Fibroblast of mammary gland (primary cell): ENCODE data around the gene DSTN.

ENCODE experiments used
- DNase-seq: peaks from one replicate; pipeline ENCODE4 v3.0.0-alpha.2; 2010; ENCODE audit warnings: low read depth
- H3K4me3 ChIP-seq: 2 replicates; pipeline ENCODE4 v1.5.1; 2011; ENCODE audit warnings: low read depth, mild to moderate bottlenecking, low read length, moderate library complexity; ENCODE audit not compliant: control insufficient read depth
- TF ChIP-seq, protein P1 (sequence below): conservative IDR thresholded peaks from 2 replicates; pipeline ENCODE4 v1.5.1; 2011; ENCODE audit warnings: low read depth, low read length, inconsistent platforms; ENCODE audit not compliant: control insufficient read depth, insufficient read depth

The DSTN gene

DNA sequence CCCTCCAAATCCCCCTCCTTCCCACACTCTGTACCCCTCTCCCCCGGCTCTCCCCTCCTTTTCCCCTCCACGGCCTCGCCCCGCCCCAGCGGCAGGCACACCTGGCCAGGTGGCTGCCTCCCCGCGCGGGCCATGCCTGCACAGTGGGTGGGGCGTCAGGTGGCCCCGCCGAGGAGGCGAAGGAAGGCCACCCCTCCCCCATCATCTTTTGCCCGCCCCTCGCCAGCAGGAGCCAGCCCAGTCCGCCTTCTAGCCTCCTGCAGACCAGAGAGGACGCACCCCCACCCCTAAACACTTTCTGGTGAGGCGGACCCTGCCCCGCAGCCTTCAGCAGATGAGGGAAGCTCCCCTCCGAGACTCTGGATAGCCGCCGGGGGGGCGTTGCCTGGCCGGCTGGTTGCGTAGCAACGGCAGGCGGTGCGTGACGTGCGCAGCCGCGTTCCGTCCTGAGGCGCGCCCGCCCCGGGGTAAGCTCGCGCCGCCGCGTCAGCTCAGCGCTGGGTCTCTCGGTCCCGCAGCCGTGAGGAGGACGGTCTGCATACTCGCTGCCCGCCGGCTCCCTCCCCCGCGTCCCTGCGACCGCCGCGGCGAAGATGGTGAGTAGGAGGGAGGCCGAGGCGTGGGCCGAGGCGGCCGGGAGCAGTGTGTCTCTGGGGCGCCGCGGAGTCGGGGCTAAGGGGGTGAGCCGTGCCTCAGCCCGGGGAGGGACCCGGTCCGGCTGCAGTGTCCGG, at the start of gene DSTN:
Gene DSTN (plus strand): TSS at position 460 of the 731 bp plus-strand sequence. CDS start 134 bp downstream, at position 594.
- peak; percentile 90 for DNase-seq

DNA sequence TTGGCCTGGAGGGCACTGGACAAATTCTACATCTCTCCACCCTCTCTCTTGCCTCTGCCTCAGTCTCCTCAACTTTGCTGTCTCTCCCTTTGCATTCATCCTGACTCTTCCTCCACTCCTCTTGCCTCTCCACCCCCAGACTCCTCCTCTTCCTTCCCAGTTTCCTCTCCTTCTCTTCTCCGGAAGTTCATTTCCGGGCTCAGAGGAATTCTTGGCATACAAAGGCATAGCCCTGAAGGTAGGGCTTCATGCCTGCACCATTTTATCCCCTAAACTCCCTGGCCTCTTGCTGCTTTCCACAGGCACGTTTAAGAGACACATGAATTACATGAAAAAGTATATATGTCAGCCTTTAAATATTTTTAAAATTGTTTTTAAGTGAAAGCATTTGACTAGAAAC, 49.3 kb upstream of the DSTN start:
- DNase-seq: no peak
- TF ChIP-seq, protein P1, sequence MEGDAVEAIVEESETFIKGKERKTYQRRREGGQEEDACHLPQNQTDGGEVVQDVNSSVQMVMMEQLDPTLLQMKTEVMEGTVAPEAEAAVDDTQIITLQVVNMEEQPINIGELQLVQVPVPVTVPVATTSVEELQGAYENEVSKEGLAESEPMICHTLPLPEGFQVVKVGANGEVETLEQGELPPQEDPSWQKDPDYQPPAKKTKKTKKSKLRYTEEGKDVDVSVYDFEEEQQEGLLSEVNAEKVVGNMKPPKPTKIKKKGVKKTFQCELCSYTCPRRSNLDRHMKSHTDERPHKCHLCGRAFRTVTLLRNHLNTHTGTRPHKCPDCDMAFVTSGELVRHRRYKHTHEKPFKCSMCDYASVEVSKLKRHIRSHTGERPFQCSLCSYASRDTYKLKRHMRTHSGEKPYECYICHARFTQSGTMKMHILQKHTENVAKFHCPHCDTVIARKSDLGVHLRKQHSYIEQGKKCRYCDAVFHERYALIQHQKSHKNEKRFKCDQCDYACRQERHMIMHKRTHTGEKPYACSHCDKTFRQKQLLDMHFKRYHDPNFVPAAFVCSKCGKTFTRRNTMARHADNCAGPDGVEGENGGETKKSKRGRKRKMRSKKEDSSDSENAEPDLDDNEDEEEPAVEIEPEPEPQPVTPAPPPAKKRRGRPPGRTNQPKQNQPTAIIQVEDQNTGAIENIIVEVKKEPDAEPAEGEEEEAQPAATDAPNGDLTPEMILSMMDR: no peak
- H3K4me3 ChIP-seq: no peak overlapping the region

More for the DNA sequence above, at the start of gene DSTN:
- H3K4me3 ChIP-seq: peak within 1 kb of the TSS; percentile 92
- TF ChIP-seq, protein P1: no peak

DNA sequence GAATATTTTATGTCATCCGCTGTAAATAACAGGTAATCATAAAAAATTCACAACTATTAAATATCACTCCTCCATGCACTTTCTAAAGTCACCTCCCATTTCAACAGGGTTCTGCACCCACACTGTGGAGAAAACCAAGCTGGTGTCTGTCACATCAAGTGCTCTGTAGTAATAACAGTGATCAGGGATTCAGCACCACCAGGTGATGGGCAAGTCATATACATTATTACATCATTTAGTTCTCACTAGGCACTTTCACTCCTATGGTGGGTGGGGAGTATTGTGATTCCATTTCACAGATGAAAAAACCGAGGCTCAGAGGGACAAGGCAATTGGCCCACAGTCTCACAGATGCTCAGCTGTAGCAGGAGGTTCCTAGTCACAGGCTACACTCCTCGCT, 47.3 kb upstream of the DSTN start:
- H3K4me3 ChIP-seq: no peak overlapping the region
- DNase-seq: no peak
- TF ChIP-seq, protein P1: no peak

DNA sequence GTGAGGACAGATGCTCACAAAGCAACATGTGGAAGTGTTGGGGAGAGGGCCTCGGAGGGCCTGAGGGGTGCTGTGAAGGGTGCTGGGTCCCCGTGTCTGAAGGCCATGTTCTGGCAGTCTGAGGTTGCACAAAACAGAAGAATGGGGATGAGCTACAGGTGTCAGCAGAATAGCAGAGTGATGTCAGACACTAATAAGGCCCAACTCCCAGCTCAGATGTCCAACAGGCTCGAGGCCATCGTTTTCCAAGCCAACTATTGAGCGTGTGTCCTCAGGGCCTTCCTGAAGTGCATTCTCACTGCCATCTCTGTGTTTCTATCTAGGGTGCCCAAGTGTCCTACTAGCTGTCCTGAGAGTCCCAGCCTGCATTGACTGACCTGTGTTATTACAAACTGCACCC, 46.5 kb upstream of the DSTN start:
- no peak for DNase-seq
- TF ChIP-seq, protein P1: no peak
- no peak overlapping the region for H3K4me3 ChIP-seq

DNA sequence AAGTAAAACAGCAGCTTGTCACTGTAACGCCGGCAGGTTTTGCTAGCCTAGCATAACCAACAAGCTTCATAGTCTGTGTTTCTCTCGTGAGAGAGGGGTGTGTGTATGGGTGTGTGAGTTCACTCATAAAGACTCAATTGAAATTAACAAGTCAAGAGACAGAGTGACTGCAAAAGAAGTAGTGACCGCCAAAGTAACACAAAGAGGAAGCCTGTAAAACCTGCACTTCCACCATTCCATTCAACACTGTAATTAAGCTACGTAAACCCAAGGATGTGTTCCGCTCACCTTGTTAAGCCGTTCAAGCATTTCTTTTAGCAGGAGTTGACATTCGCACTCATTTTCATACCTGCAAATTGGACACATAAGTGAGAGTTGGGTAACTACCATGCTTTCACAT, 45.3 kb upstream of the DSTN start:
- TF ChIP-seq, protein P1: no peak
- DNase-seq: no peak
- no peak overlapping the region for H3K4me3 ChIP-seq

DNA sequence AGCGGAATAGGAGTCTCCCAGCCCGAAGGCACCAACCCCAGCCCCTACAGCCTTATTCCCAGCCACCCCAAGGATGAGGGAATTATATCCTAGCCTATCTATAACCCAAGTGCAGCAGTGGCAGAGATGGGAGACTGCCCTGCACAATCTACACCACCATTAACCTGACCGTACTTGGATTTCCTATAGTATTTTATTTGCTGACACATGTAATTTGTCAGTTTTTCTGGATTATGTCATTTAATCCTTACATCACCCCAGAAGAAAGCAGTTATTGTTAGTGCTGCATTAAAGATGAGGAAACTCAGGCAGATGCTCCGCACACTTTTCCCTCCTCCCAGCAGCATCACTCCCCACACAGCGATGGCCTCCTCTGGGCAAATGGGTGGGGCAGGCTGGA, 44.7 kb upstream of the DSTN start:
- H3K4me3 ChIP-seq: no peak overlapping the region
- DNase-seq: no peak
- TF ChIP-seq, protein P1: no peak

DNA sequence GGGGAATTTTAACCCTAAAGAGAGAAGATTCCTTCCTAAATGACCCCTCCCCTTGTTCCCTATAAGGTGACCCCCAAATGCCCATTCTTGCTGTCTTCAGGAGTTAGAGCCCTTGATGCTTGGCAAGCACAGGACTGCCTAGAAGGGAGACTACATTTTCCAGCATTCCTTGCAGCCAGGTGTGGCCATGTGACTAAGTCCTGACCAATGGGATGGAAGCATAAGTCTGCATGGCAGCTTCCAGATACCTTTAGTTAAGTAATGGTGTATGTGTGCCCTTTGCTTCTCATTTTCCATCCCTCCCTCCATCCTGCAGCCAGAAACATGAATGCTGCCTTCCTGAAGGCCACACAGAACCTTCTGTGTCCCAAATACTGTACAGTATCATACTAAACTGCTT, 44.2 kb upstream of the DSTN start:
- DNase-seq: peak; percentile 16
- no peak overlapping the region for H3K4me3 ChIP-seq
- TF ChIP-seq, protein P1: no peak
